ENCODE data around the gene BCL2L2. TPM values are rescaled to one million over a fixed set of nuclear protein-coding genes. Genes with fewer than 3 reads are reported as not detected.

The BCL2L2 gene
- total and polyA plus RNA-seq, 9 of the 15 experiments (the other 6 are each of a cell fraction or from before 2014, with no cell fraction given), result 2.6 to 32.5 (median 14.7) TPM

DNA sequence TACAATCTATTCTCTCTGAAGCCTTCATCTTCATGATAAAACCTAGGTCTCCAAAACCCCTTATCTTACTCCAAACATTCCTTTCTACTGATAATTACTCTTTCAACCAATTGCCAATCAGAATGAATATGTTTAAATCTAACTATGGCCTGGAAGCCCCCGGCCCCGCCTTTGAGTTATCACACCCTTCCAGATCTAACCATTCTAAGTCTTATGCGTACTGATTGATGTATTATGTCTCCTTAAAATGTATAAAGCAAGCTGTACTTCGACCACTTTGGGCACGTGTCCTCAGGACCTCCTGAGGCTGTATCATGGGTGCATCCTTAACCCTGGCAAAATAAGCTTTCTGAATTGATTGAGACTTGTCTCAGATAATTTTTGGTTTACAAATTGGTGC lies 29.0 kb downstream of the BCL2L2 start:
- CTCF ChIA-PET (ENCODE audit: low intra/inter-chr PET ratio), result no interaction called here
- Histone ChIP-seq H4K20me1 (replicated peaks; ENCODE audit: control insufficient read depth, insufficient read depth, low read length) (no peaks in the 10 kb centered on the region), H3K36me3 (ENCODE audit: control insufficient read depth, insufficient read depth, low read length) (no peaks in the 10 kb centered on the region), H3K4me3 (no peak overlapping the region), H3K27ac (ENCODE audit: extremely low read depth, low read depth, low read length) (no peak overlapping the region), H2AFZ (ENCODE audit: low read depth, low read length) (no peak overlapping the region), H3K4me2 (ENCODE audit: insufficient read depth, low read length) (no peak overlapping the region), H3K27me3 (ENCODE audit: control insufficient read depth in 2 of 2, insufficient read depth in 2 of 2, low read length in 2 of 2) (peaks cover 0 to 4% of the 10 kb centered on the region in 2 experiments; a peak in 1 of 5 replicates), H3K79me2 (ENCODE audit: control insufficient read depth, insufficient read depth, low read length) (no peaks in the 10 kb centered on the region), H3K9me3 (replicated peaks; ENCODE audit: control insufficient read depth, insufficient read depth, low read depth, low read length) (no peaks in the 10 kb centered on the region), H3K9me1 (ENCODE audit: control insufficient read depth, insufficient read depth, low read length) (no peaks in the 10 kb centered on the region), H3K4me1 (replicated peaks in 1 of 2; ENCODE audit: control insufficient read depth in 2 of 2, insufficient read depth in 2 of 2, low read length in 2 of 2) (no peaks in the 10 kb centered on the region; a peak in 1 of 5 replicates), H3K9ac (ENCODE audit: insufficient read depth in 1 of 2, low read depth in 2 of 2, low read length in 2 of 2) (no peak overlapping the region)
- ATAC-seq, result no peak
- intact Hi-C loops (cut with micrococcal nuclease), result no loop called here
- FAIRE-seq, result no peak
- WGBS (ENCODE audit: insufficient coverage, low coverage, missing lambda C conversion rate), result 2% methylated on average over 5 of the region's 5 CpGs
- peak in 1 of 4 experiments; percentile 26 for DNase-seq (ENCODE audit: extremely low read depth in 1 of 4, low spot score in 3 of 4)
- no TSS peak for BruUV-seq (replicated peaks)
- in situ Hi-C loops (cut with MboI), result loop anchor here (5.0 kb wide), 1 partner anchor 593 kb away; no protein-coding TSS in a partner anchor
- POLR2A ChIA-PET, result interaction anchor here (0.8 to 1.1 kb wide), 4 partner anchors 9 to 134 kb away, joined by 3 to 5 read pairs (median 3); partner anchors contain the start of gene NGDN
- TF ChIP-seq RBFOX2 (IDR thresholded peaks at IDR 0.05; ENCODE audit: low read depth, low read length) (no peak), NCOA1 (IDR thresholded peaks at IDR 0.05; ENCODE audit: low read depth) (no peak), ZSCAN29 (IDR thresholded peaks at IDR 0.05) (no peak), XRCC5 (IDR thresholded peaks at IDR 0.05; ENCODE audit: low read depth, low read length) (no peak), TEAD2 (tag; IDR thresholded peaks at IDR 0.05) (no peak), TFAM (CRISPR knock-in tag; conservative IDR thresholded peaks at IDR 0.05) (no peak), PHB2 (IDR thresholded peaks at IDR 0.05; ENCODE audit: low read depth) (no peak), LCOR (CRISPR knock-in tag; IDR thresholded peaks at IDR 0.05) (no peak)
- TF ChIP-seq, protein P1, sequence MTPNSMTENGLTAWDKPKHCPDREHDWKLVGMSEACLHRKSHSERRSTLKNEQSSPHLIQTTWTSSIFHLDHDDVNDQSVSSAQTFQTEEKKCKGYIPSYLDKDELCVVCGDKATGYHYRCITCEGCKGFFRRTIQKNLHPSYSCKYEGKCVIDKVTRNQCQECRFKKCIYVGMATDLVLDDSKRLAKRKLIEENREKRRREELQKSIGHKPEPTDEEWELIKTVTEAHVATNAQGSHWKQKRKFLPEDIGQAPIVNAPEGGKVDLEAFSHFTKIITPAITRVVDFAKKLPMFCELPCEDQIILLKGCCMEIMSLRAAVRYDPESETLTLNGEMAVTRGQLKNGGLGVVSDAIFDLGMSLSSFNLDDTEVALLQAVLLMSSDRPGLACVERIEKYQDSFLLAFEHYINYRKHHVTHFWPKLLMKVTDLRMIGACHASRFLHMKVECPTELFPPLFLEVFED (CRISPR knock-in tag; conservative IDR thresholded peaks at IDR 0.05), result no peak
- TF ChIP-seq, protein P2, sequence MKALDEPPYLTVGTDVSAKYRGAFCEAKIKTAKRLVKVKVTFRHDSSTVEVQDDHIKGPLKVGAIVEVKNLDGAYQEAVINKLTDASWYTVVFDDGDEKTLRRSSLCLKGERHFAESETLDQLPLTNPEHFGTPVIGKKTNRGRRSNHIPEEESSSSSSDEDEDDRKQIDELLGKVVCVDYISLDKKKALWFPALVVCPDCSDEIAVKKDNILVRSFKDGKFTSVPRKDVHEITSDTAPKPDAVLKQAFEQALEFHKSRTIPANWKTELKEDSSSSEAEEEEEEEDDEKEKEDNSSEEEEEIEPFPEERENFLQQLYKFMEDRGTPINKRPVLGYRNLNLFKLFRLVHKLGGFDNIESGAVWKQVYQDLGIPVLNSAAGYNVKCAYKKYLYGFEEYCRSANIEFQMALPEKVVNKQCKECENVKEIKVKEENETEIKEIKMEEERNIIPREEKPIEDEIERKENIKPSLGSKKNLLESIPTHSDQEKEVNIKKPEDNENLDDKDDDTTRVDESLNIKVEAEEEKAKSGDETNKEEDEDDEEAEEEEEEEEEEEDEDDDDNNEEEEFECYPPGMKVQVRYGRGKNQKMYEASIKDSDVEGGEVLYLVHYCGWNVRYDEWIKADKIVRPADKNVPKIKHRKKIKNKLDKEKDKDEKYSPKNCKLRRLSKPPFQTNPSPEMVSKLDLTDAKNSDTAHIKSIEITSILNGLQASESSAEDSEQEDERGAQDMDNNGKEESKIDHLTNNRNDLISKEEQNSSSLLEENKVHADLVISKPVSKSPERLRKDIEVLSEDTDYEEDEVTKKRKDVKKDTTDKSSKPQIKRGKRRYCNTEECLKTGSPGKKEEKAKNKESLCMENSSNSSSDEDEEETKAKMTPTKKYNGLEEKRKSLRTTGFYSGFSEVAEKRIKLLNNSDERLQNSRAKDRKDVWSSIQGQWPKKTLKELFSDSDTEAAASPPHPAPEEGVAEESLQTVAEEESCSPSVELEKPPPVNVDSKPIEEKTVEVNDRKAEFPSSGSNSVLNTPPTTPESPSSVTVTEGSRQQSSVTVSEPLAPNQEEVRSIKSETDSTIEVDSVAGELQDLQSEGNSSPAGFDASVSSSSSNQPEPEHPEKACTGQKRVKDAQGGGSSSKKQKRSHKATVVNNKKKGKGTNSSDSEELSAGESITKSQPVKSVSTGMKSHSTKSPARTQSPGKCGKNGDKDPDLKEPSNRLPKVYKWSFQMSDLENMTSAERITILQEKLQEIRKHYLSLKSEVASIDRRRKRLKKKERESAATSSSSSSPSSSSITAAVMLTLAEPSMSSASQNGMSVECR (CRISPR knock-in tag; IDR thresholded peaks at IDR 0.05), result no peak
- TF ChIP-seq, protein P3, sequence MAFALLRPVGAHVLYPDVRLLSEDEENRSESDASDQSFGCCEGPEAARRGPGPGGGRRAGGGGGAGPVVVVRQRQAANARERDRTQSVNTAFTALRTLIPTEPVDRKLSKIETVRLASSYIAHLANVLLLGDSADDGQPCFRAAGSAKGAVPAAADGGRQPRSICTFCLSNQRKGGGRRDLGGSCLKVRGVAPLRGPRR (CRISPR knock-in tag; IDR thresholded peaks at IDR 0.05), result no peak
- TF ChIP-seq, protein P4, sequence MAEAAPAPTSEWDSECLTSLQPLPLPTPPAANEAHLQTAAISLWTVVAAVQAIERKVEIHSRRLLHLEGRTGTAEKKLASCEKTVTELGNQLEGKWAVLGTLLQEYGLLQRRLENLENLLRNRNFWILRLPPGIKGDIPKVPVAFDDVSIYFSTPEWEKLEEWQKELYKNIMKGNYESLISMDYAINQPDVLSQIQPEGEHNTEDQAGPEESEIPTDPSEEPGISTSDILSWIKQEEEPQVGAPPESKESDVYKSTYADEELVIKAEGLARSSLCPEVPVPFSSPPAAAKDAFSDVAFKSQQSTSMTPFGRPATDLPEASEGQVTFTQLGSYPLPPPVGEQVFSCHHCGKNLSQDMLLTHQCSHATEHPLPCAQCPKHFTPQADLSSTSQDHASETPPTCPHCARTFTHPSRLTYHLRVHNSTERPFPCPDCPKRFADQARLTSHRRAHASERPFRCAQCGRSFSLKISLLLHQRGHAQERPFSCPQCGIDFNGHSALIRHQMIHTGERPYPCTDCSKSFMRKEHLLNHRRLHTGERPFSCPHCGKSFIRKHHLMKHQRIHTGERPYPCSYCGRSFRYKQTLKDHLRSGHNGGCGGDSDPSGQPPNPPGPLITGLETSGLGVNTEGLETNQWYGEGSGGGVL (CRISPR knock-in tag; IDR thresholded peaks at IDR 0.05), result no peak

All from K562 (cell line).